HEK293T (cell line): ENCODE measurements around the gene UVRAG.
"Not testable (repeated sequence)": the region's sequence is repeated elsewhere in the genome, so short reads cannot be mapped to it uniquely, and the experiment has no call there.

Experiments
- CTCF ChIA-PET: fragments of 350-600 bp; formaldehyde crosslinking; extraction: SDS; loops from one replicate; lab custom pipeline; 2021; ENCODE audit warnings: antibody characterized with exemption, inconsistent platforms; lab: Yijun Ruan, JAX
- POLR2A ChIA-PET: fragments of 350-600 bp; formaldehyde crosslinking; extraction: SDS; loops from one replicate; lab custom pipeline; 2020; ENCODE audit warnings: antibody characterized with exemption, inconsistent platforms; lab: Yijun Ruan, JAX
- DNase-seq: peaks from one replicate; pipeline ENCODE4 v3.0.0; 2012; ENCODE audit warnings: mixed read lengths; ENCODE audit errors: extremely low spot score
- ARNT ChIP-seq: fragments of 450-650 bp; IDR thresholded peaks from 2 replicates; pipeline ENCODE4 v1.6.1; 2017; ENCODE audit warnings: mild to moderate bottlenecking
- BHLHE40 ChIP-seq: fragments of 450-650 bp; IDR thresholded peaks from 2 replicates; pipeline ENCODE4 v1.6.1; 2016; ENCODE audit warnings: mild to moderate bottlenecking, moderate library complexity, borderline replicate concordance
- CTBP1 ChIP-seq: fragments of 450-650 bp; IDR thresholded peaks from 2 replicates; pipeline ENCODE4 v1.6.1; 2016; ENCODE audit warnings: borderline replicate concordance
- ELF4 ChIP-seq: fragments of 450-650 bp; IDR thresholded peaks from 2 replicates; pipeline ENCODE4 v1.6.1; 2017; ENCODE audit warnings: antibody characterized with exemption
- FOXA1 ChIP-seq: fragments of 450-650 bp; IDR thresholded peaks from 2 replicates; pipeline ENCODE4 v1.6.1; 2016; ENCODE audit warnings: mild to moderate bottlenecking
- FOXK2 ChIP-seq: fragments of 450-650 bp; IDR thresholded peaks from 2 replicates; pipeline ENCODE4 v1.6.1; 2016; ENCODE audit warnings: mild to moderate bottlenecking
- FOXM1 ChIP-seq: fragments of 450-650 bp; IDR thresholded peaks from 2 replicates; pipeline ENCODE4 v1.6.1; 2017; ENCODE audit warnings: mild to moderate bottlenecking, borderline replicate concordance
- HDGF ChIP-seq: fragments of 450-650 bp; IDR thresholded peaks from 2 replicates; pipeline ENCODE4 v1.6.1; 2017; ENCODE audit warnings: antibody characterized with exemption, borderline replicate concordance
- L3MBTL2 ChIP-seq: fragments of 450-650 bp; conservative IDR thresholded peaks from 2 replicates; pipeline ENCODE4 v1.6.1; 2016; ENCODE audit warnings: mild to moderate bottlenecking
- LEF1 ChIP-seq: fragments of 450-650 bp; IDR thresholded peaks from 2 replicates; pipeline ENCODE4 v1.6.1; 2017; ENCODE audit warnings: mild to moderate bottlenecking, borderline replicate concordance
- NFRKB ChIP-seq: fragments of 450-650 bp; IDR thresholded peaks from 2 replicates; pipeline ENCODE4 v1.6.1; 2016; ENCODE audit warnings: mild to moderate bottlenecking, moderate library complexity
- SP1 ChIP-seq: fragments of 450-650 bp; IDR thresholded peaks from 2 replicates; pipeline ENCODE4 v1.6.1; 2017
- SUZ12 ChIP-seq: fragments of 450-650 bp; IDR thresholded peaks from 2 replicates; pipeline ENCODE4 v1.6.1; 2016; ENCODE audit warnings: mild to moderate bottlenecking
- TARDBP ChIP-seq: fragments of 450-650 bp; IDR thresholded peaks from 2 replicates; pipeline ENCODE4 v1.6.1; 2016
- ZNF384 ChIP-seq: fragments of 450-650 bp; IDR thresholded peaks from 2 replicates; pipeline ENCODE4 v1.6.1; 2016
- TF ChIP-seq, protein P1 (sequence below): fragments of 450-650 bp; IDR thresholded peaks from 2 replicates; pipeline ENCODE4 v1.6.1; 2016

The UVRAG gene

DNA sequence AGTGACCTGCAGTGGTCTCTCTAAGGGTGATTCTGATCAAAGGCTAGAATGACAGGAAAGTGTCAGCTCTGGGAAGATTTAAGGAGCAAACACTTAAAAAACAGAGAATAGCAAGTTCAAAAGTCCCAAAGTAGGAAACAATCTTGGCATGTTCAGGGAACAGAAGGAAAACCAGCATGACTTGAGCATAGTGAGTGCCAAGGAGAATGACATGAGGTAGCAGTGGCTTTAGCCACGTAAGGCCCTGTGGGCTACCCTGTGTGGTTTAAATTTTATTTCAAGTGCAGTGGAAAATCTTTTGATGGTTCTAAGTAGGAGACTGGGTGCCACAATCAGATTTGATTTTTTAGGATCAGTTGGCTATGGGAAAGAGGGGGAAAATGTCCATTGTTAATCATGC lies 241.9 kb downstream of the UVRAG start:
- CTCF ChIA-PET, result no interaction called here
- POLR2A ChIA-PET, result no interaction called here
- no peak for TF ChIP-seq ZNF384
- TF ChIP-seq CTBP1, result no peak
- TF ChIP-seq BHLHE40, result no peak
- TF ChIP-seq FOXA1, result no peak
- TF ChIP-seq L3MBTL2, result no peak
- no peak for TF ChIP-seq SP1
- no peak for TF ChIP-seq LEF1
- no peak for TF ChIP-seq HDGF
- TF ChIP-seq SUZ12, result no peak
- no peak for TF ChIP-seq FOXK2
- TF ChIP-seq ARNT, result no peak
- TF ChIP-seq, protein P1, sequence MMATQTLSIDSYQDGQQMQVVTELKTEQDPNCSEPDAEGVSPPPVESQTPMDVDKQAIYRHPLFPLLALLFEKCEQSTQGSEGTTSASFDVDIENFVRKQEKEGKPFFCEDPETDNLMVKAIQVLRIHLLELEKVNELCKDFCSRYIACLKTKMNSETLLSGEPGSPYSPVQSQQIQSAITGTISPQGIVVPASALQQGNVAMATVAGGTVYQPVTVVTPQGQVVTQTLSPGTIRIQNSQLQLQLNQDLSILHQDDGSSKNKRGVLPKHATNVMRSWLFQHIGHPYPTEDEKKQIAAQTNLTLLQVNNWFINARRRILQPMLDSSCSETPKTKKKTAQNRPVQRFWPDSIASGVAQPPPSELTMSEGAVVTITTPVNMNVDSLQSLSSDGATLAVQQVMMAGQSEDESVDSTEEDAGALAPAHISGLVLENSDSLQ, result no peak
- TF ChIP-seq NFRKB, result no peak
- TF ChIP-seq FOXM1, result no peak
- TF ChIP-seq ELF4, result no peak
- TF ChIP-seq TARDBP, result no peak

DNA sequence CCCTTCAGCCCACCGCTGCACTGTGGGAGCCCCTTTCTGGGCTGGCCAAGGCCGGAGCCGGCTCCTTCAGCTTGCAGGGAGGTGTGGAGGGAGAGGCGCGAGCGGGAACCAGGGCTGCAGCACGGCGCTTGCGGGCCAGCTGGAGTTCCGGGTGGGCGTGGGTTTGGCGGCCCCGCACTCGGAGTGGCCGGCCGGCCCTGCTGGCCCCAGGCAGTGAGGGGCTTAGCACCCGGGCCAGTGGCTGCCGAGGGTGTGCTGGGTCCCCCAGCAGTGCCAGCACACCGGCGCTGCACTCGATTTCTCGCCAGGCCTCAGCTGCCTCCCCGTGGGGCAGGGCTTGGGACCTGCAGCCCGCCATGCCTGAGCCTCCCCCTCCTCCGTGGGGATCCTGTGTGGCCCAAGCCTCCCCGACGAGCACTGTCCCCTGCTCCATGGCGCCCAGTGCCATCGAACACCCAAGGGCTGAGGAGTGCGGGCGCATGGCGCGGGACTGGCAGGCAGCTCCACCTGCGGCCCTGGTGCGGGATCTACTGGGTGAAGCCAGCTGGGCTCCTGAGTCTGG lies 245.5 kb downstream of the UVRAG start:
- POLR2A ChIA-PET, DNase-seq, CTCF ChIA-PET: not testable (repeated sequence)

More for the DNA sequence above, 241.9 kb downstream of the UVRAG start:
- no peak for DNase-seq

DNA sequence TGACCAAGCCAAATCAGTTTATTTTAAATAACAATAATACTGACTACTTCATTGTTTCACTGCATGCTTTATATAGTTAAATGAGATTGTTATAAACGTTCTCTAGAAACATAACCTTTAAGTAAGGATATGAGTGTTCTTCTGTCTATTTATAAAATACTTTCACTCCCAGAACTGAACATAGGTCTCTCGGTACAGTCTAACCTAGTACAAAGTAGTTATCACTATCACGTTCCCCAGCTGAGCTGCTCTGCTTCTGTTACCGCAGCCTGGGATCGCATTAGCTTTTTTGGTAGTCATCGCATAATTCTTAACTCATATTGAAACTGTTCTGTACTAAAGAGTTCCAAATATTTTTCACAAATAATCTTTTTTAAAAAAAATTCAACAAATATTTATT lies 247.7 kb downstream of the UVRAG start:
- no peak for DNase-seq
- no peak for TF ChIP-seq CTBP1
- TF ChIP-seq, protein P1, result no peak
- TF ChIP-seq L3MBTL2, result no peak
- no peak for TF ChIP-seq ARNT
- TF ChIP-seq ELF4, result no peak
- TF ChIP-seq HDGF, result no peak
- TF ChIP-seq FOXA1, result no peak
- no peak for TF ChIP-seq LEF1
- no peak for TF ChIP-seq TARDBP
- TF ChIP-seq SP1, result no peak
- TF ChIP-seq ZNF384, result no peak
- TF ChIP-seq FOXK2, result no peak
- TF ChIP-seq FOXM1, result no peak
- TF ChIP-seq SUZ12, result no peak
- TF ChIP-seq BHLHE40, result no peak
- no peak for TF ChIP-seq NFRKB
- ChIA-PET POLR2A (no interaction called here), CTCF (no interaction called here)

DNA sequence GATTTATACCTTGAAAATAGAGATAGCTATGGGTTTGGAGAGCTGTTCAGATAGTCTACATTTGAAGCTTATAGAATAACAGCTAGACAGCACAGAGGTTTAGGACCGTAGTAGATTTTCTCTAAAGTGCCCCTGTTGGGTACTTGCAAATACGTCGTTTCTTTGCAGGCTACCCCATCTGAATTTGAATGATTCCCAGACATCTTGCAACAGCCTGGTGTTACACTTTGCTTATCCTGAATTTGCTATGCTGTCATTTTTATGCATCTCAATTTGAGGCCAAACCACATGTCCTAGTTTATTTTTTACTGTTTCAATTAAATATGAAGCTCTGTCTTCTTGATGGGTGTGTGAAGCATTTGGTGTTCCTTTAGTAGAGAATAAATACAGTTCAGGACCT lies 249.2 kb downstream of the UVRAG start:
- ChIA-PET POLR2A (no interaction called here), CTCF (interaction anchor here (0.8 kb wide), 1 partner anchor 119 kb away, joined by 4 read pairs; no protein-coding TSS in a partner anchor)
- TF ChIP-seq ZNF384 (no peak), SP1 (no peak), NFRKB (no peak), HDGF (no peak), L3MBTL2 (no peak), ELF4 (no peak), SUZ12 (no peak), BHLHE40 (no peak), FOXK2 (no peak), ARNT (no peak)

DNA sequence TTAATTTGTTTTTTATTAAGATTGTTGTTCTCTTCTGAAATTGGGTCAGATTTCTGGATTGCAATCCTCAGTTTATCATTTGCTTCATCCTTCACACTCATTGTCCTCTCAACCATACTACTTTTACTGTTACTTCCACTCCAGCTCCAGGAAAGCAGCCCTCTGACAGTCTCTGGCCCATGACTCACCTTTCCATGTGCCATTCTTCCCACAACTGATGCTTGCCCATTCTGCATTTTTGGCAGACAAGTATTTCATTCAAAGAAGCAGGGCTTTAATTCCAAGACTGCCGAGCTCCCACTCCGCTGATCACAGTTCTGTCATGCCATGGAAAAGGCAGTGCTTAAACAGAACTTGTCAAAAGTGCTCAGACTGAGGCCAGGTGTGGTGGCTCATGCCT lies 252.1 kb downstream of the UVRAG start:
- TF ChIP-seq NFRKB (no peak), LEF1 (no peak), ZNF384 (no peak), FOXM1 (no peak), SP1 (no peak), L3MBTL2 (no peak), SUZ12 (no peak)
- TF ChIP-seq, protein P1, result no peak
- POLR2A ChIA-PET, result no interaction called here
- DNase-seq, result no peak
- CTCF ChIA-PET, result no interaction called here

More for the DNA sequence above, 249.2 kb downstream of the UVRAG start:
- no peak for DNase-seq

DNA sequence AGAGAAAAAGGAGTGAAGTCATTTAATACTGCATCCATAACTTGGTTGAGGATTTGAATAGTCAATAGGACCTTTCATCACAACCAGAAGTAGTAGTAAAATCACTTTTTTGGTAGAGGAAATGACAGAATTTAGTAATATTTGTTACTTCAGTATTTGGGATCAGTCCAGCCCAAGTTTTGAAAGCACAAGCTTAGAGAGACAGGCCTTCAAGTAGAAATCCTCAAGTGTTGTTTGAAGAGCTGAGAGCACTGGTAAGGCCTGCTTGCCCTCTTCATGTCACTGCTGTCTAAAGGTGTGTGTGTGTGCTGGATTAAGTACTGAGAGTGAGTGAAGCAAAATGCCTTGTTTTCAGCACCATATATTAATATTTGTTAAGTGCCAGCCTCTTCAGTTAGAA lies 254.0 kb downstream of the UVRAG start:
- CTCF ChIA-PET, result no interaction called here
- TF ChIP-seq FOXK2, result no peak
- no peak for TF ChIP-seq NFRKB
- TF ChIP-seq CTBP1, result no peak
- no peak for TF ChIP-seq ELF4
- no peak for TF ChIP-seq L3MBTL2
- no peak for TF ChIP-seq BHLHE40
- TF ChIP-seq TARDBP, result no peak
- TF ChIP-seq ARNT, result no peak
- TF ChIP-seq, protein P1, result no peak
- TF ChIP-seq HDGF, result no peak
- no peak for TF ChIP-seq FOXM1
- no peak for TF ChIP-seq LEF1
- no peak for TF ChIP-seq FOXA1
- TF ChIP-seq SP1, result no peak
- TF ChIP-seq SUZ12, result no peak
- TF ChIP-seq ZNF384, result no peak
- POLR2A ChIA-PET, result no interaction called here
- no peak for DNase-seq
